ENCODE data around the gene FAM9C.
"Not testable (repeated sequence)": the region's sequence is repeated elsewhere in the genome, so short reads cannot be mapped to it uniquely, and the experiment has no call there.

The FAM9C gene

DNA sequence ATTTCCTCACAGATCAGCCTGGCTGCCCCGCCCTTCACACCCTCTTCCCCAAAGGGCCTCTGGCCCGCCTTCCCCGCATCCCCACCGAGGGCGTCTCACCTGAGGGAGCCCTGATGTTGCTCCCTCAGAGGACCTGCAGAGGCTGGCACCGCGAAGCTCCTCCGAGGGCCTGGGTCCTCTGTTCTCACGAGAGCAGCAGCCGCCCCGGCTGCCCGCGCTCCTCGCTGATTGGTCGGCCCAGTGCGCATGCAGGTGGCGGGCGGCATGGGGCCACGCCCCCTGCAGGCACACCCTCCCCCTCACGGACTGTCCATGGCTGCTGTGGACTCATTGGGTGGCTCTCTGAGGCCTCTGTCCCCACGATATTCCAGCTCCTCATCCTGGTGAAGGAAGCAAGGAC, at the start of gene FAM9C:
Gene FAM9C, minus strand, starts transcription at position 180 of the 400 bp plus-strand sequence. CDS start 831 bp downstream, outside the sequence.
- no peak for DNase-seq

DNA sequence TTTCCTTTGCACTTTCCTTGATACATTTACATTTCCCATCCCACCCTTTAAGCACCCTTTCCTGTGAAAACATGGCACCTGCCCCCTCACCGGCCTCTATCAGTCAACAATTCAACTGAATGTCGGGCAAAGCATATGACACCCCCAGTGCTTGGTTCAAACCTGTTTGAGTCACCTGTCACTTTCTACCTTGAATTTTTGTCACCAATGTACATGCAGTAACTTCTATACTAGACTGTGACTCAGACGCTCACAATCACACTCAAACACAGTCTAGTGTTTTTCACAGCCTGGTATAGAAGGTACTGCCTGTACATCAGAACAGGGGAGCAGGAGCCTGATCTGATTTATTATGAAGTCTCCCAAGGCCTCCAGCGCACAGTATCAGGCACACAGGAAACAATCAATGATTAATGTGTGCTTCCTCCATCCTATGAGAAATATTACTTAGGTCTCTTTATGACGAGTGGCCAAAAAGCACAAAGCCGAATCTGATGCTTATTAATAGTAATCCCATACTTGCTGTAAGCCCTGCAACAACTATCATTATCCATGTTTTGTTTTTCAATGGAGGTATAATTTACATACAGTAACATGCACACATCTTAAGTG, 49.2 kb upstream of the FAM9C start:
- DNase-seq = no peak

DNA sequence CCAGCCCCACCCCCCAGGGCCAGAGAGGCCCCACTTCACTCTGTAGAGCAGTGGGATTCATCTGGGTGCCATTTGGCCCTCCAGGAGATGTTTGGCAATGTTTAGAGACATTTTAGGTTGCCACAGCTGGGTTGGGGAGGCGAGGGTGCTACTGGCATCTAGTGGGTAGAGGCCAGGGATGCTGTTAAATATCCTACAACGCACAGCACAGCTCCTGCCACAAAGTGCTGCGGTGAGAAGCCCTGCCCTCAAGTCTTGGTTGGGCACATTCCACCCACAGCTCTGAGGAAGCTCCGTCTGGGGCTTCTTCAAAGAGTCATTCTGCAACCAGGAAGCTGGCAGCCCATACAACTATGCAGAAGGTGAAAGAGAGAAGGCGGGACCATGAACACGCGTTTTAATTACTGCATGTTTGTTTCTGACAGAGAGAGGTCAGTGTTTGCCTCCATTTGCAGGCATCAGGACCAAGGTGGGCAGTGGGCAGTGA, 48.1 kb upstream of the FAM9C start:
- DNase-seq = no peak

DNA sequence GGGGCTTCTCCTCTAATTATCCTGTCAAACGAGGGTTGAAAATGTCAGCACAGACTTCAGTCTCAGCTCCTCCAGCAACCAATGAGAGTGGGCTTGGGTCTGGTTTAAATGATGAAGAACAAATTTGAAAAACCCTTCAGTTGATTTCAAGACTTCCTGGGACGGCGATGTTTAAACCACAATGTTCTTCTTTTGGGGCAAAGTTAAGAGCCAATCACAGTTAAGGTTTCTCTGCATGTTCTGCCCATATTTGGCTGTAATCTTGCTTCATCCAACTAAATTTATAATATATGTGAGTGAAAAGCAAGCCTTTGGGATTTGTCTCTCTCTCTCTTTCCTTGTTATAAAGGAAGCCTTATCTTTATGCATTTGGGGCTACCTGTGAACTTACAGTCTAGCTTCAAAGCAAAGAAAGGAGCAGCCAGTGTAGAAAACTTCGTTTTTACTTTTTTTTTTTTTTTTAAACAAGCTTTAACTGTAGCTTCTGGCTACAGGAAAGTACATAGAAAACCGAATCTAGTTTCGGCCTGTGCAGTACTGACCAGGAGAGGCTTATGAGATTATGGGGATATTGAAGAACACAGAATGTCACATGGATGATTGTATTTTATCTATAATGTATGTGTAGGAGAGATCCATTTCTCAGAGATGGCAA, 46.8 kb upstream of the FAM9C start:
- DNase-seq = no peak

DNA sequence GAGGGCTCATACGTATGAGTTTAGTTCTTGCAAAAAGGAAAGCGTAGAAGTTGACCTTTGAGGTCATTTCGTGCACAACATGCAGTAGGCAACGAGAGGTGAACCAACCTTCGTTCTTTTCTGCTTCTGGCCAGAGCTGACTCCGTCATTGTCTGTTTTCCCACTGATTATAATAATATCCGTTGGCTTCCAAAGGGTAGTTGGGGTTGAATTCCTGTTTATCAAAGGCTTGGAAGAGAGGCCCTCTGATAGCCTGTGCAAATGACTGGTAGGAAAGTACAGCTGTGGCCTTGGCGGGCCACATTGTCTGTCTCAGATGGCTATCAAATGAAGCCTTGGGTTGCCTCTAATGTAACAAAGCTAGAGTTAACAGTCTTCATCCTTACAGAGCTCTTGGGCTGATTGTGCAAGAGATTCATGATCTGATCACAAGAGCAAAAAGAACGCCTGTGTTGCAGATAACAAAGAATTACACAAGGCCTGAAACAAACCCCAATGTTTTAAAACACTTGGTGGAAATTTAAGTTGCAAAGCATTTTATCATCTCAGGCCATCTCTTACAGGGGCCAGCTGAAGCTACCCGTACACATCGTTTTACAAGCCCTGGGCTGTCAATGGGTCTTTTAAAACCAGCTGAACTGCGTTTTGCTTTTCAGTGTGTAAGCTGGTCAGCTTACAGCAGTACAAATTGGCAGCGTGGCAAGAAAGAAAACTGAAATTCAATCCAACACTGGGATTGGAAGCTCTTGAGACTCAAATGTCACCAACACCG, 46.1 kb upstream of the FAM9C start:
- DNase-seq = peak in 1 of 2 donors; percentile 12

DNA sequence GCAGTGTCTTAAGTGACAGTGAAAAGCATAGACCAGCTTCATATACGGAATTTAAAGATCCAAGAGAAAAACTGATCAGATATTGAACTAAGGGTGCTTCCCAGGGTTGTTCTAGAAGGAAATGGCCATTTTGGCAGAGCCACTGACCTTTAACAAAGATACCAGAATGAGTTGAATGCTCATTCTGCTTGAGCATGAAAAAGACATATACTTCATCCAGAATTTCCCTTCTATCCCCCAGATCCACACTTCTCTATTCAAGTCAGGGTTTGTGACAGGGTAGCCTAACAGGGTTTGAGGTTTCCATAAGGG, 45.6 kb upstream of the FAM9C start:
- no peak for DNase-seq

DNA sequence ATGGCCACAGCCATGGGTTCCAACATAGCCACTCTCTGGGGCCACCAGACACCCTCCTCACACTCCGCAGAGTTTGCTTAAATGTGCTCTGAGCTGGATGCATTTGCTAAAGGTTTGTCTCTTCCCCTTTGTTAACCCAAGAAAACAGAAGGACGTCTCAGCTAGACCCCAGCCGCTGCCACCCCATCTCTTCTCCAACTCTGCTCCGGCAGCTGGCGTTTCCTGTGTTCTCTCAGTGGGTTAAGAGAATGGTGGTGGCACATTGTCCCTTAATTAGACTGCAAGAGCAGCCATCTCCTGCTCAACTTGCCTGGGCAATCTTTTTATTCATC, 43.7 kb upstream of the FAM9C start:
- no peak for DNase-seq

DNA sequence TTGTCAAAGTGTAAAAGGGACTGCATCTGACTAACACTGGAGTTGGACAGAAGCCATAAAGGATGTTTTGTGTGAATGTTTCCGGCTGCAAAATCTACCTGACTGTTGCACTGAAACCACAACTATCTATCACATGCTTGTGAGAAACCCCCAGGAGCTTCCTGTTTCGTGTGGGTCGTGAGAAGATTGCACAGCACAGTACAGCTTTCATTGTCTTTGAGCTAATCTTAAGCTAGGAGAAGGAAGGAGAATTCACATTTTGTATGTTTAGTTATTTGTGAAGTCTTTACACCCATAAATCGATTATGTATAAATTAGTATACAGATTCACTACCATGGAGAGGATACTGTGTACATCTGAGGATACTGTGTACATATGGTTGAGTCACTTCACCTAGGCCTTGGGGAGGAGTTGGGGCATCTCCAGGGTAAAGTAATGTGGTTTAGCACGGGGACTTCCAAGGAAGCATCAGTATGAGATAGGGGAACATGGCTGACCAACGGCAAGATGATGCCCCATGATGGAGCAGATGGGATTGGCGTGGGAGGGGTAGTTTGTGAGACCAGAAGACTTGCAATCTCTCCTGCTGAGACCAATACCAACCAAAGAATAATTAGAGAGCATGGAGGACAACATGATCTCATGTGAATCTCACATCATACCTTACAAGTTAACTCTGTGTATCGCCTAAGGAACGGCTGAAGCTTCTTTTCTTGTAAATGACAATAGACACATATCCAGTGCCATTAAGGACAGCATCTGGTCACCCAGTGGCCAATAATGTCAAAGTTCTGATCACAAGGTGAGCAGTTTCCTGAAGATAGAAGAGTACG, 43.1 kb upstream of the FAM9C start:
- DNase-seq = no peak

DNA sequence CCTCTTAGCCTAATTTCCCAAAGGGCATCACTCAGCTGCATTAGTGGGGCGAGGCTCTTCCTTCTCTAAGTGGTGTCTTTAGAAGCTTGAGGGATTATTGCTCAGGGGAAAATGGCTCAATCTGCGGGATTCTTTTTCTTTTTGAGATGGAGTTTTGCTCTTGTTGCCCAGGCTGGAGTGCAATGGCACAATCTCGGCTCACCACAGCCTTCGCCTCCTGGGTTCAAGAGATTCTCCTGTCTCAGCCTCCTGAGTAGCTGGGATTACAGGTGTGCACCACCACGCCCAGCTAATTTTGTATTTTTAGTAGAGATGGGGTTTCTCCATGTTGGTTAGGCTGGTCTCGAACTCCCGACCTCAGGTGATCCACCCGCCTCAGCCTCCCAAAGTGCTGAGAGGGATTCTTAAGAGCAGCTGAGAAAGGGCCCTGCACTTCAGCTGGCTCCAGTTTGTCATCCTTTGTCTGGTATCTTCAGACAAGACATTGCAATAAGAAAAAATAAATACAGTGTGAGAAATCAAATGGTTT, 42.4 kb upstream of the FAM9C start:
- DNase-seq = not testable (repeated sequence)

DNA sequence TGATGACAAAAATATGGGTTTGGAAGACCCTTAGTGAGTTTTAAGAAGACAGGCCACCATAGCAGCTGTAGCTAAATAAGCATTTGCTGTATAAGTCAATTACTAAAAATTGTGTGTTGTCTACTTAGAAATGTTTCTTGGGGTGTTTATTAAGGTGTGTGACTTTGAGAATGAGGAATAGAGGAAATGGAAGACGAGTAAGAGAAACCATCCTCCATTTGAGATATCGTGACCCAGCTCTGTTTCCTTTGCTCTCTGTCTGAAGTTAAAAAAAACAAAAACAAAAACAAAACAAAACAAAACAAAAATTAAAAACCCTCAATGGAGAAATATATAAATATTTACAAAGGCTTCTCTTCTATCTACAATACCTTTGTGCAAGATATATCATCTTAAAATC, 41.7 kb upstream of the FAM9C start:
- no peak for DNase-seq

DNA sequence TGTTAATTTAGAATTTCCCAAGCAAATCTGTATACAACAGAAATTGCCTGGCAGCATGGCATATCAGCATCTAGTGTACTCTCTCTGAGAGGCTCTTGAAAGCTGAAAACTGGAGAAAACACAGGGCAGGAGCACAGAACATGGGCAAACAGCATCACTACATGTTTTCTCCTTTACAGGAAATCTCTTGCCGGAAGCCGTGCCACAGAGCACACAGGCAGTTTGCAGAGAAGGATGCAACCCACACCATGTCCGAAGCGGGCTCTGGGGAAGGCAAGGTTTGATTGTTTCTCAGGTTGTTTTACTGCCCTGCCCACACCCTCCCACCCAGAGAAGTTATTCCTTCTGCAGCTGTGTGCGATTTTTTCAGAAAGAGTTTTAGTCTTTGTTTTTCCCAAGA, 41.1 kb upstream of the FAM9C start:
- no peak for DNase-seq

DNA sequence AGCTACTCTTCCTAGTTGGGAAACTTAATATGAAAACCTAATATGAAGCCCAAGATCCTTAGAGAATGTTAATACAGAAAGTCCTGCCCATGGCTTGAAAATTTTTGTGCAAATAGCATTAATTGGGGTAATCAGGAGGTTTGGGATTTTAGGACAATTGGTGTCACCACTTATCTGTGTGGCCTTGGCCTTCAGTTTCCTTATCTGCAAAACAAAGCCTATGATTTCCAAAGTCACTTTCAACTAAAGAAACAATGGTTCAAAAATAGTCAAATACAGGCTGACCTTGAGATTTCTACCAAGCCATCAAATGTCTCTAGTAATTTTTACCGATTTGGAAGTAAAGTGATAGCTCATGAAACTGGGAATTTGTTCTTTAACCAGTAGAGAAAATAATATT, 40.2 kb upstream of the FAM9C start:
- no peak for DNase-seq

DNA sequence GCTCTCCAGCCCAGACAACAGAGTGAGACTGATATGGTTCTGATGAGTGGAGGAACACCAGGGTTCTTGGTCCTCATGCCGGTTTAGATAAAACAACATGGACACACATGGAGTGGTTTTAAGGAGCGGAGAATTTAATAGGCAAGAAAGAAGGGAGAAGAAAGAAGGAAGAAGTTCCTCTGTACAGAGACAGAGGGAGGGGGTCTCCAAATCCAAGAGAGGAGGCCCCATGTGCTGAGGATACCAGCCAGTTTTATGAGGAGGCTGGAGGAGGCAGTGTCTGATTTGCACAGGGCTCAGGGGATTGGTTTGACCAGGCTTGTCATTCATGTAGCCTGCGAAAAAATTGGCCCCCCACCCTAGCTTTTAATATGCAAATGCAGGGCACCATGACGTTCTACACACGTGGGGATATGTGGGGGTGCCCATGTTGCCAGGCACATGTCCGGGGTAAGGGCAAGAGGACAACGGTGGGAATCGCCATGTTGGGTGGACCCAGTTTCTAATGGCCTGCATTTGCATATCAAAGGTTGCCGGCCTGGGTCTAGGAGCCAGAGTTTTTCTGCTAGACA, 39.4 kb upstream of the FAM9C start:
- DNase-seq = not testable (repeated sequence)

DNA sequence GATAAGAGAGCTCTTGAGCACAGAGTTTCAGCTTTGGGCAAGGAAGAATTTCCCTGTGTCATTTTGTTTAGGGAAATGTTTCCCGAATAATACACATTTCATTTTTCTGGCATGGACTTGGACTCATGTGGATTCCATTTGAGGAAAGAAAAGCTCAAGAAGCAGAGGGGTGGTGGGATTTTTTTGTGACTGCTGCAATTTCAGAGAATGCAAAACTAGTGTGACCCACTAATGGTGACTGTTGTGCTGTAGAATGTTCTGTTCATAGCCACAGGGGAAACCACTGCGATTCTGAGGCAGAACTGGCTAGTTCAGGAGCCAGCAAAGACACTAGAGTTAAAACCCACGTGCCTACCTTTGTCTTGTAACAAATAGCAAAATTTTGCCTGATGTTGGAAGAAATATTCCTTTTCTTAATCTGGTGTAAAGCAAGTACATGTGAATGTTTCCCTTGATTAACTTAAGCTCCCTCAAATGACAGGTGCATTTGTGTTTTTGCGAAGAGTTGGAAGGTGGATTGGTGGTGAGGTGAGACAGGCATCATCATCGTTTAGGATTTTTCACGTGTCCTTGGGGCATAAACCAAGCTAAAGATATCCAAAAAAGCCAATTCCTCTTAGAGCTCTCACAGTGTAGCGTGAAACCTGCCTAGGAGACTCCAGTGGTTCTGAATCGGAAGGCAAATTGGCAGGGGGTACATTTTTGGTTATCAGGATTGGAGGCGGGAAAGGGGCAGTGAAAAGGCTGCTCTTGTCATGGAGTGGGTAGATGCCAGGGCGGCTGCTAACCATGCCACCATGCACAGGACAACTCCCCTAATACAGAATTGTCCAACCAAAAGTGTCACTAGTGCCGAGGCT, 38.0 kb upstream of the FAM9C start:
- DNase-seq = no peak

DNA sequence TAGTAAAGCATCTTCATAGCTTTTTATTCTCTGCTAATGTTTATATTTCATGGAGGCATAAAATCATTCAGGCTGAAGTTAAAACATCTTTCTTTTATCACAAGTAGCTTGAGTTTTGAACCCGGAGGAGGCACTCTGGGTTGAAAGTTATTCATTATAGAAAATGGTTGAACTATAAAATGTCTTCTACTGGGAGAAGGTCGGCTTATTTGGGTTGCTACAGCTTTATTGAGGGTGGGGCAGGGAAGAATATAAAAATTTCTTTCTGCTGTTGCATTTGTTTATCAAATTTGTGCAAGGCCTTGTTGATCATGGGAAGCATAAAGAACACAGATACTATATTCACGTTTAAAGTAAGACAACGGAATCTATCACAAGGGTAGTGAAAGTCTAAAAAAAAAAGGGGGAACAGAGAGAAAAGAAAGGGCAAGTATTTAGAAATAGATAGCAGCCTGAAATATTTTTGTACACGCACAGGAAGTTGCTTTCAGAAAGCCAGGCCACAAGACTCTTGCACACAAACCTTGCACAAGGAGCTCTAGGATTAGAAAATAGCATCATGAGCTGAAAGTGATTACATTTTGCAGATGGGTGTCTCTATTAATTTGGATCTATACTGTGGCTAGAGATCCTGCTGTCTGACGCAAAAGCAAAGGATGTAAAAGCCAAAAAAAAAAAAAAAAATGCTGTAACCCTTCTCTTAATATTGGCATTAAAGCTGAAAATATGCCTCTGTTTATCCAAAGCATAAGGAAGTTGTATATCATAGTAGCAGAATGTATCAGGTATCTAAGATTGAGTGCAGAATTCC, 37.2 kb upstream of the FAM9C start:
- no peak for DNase-seq

DNA sequence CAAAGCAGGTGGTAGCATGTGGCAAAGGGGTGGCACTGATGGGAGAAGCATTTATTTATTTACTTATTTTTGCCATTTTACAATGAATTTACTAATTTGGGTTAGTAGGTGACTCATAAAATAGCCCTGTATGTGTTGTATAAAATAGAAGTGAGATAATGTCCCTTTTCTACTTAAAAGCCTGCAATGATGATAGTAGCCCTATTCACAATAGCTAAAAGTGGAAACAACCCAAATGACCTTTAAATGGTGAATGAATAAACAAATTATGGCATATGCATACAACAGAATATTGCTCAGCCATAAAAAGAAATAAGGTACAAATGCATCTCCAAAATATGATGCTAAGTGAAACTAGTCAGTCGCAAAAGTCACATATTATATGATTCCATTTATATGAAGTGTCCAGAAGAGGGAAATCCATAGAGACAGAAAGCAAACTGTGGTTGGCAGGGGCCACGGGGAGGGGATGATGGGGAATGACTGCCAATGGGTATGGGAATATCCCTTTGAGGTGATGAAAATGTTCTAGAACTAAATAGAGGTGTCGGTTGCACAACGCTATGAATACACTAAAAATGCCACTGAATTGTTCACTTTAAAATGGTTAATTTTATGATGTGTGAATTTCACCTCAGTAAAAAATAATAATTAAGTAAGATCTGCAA, 35.8 kb upstream of the FAM9C start:
- DNase-seq = no peak

DNA sequence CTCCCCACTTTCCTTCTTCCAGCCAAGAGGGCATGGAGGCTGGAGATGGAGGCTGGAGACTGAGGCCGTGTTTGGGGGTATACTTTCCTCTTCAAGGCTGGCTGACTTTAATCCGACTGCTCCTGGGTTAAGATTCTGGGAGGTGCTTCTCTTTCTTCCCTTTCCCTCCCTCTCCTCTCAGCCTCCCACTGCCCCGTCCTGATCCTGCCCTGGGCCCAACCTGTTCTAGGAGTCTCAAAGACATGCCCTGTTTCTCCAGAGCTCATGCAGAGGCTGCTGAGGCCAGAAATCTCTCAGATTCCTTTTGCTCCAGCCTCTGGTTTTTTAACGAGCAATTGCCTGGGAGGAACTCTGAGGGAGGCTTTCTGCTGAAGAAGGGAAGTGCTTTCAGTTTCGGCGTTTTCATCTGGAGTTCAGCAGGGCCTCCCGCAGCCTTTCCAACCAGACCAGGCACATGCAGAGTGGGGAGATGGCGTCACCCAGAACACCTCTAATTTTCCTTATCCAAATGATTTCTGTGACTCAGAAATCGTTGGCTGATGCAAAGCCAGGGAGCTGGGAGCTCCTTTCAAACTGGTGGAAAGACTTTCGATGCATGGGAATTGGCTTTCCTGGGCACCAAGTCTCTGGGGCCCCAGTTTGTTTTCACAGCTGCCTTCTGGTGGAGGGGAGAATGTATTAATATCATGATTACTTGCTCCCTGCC, 34.5 kb upstream of the FAM9C start:
- no peak for DNase-seq

DNA sequence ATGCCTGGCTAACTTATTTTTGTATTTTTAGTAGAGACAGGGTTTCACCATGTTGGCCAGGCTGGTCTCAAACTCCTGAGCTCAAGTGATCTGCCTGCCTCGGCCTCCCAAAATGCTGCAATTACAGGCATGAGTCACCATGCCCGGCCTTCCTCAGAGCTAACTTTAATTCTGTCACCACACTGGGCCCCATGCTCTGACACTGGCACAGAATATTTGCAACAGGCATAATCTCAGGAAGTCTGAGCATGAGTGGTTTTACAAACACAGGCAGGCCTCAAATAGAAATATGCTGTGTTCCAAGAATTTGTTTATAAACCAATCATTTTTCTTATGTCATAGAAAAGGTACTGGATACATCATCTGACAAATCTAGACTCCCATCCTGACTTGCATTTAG, 32.7 kb upstream of the FAM9C start:
- no peak for DNase-seq

DNA sequence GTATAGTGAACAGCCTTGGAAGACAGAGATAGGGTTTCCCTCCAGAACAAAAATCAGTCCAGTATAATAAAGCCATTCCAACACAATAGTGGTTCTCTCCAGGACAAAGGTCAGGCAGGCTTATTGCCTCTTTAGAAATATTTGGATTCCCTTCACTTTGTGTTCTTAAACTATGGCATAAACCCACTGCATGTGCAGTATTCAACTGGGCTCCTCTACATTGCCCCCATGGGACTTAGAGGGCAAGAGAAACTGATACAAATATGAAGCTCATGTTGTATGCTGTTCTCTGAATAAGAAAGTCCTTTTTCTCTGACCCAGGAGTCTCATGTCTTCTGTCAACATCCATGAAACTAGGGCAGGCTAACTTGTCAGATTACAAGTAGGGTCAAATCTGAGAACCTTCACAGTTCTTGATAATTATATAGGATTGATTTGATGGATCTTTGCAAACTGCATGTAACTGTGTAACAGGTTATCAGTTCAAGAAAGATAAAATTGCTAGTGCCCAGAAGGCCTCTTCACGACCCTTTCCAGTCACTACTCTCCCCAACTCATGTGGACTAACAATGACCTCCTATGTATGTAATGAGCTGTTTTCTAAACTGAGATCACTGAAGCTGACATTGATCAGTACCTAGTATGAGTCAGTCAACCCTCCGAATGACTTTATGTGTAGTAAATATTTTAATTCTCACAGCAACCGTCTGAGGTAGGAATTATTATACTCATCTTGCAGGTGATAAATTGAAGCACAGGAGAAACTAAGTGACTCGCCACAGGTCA, 31.9 kb upstream of the FAM9C start:
- DNase-seq = no peak

Data from hippocampal formation (tissue), 2 donors.